ENCODE results near the gene DMC1. TPM values are rescaled to one million over a fixed set of nuclear protein-coding genes. Genes with fewer than 3 reads are reported as not detected.

Gene DMC1
- total RNA-seq, 1 donor from 2014 or later: 3.7 TPM

- H3K9me3 ChIP-seq (ENCODE audit: control insufficient read depth in 3 of 3, low read length in 3 of 3): no peaks in the 10 kb centered on the region
- H3K9ac ChIP-seq (ENCODE audit: low read depth in 1 of 3, low read length in 3 of 3): peak overlapping the region; percentile 99 to 100 (median 100)
- peak overlapping the region; percentile 94 to 97 (median 95) for H3K4me3 ChIP-seq (ENCODE audit: low read length in 3 of 3)
- H3K36me3 ChIP-seq (ENCODE audit: control insufficient read depth in 3 of 3, insufficient read depth in 3 of 3, low read length in 3 of 3): peaks cover 9 to 19% (median 11%) of the 10 kb centered on the region in 3 donors
- H3K4me1 ChIP-seq (ENCODE audit: control insufficient read depth in 3 of 3, insufficient read depth in 3 of 3, low read length in 3 of 3): peaks cover 21 to 42% (median 29%) of the 10 kb centered on the region in 3 donors
- H3K27me3 ChIP-seq (ENCODE audit: control insufficient read depth in 3 of 3, insufficient read depth in 3 of 3, low read length in 3 of 3): no peaks in the 10 kb centered on the region
- peak overlapping the region; percentile 100 for H3K27ac ChIP-seq (ENCODE audit: low read depth, low read length)
These were observed 65.0 kb downstream of the DMC1 start for GRCh38 chr22:38504731-38505540.

GRCh38 chr22:38503021-38503420, 67.0 kb downstream of the DMC1 start:
- peaks cover 27 to 38% (median 28%) of the 10 kb centered on the region in 3 donors for H3K36me3 ChIP-seq (ENCODE audit: control insufficient read depth in 3 of 3, insufficient read depth in 3 of 3, low read length in 3 of 3)
- peak overlapping the region in 2 of 3 donors; percentile 35 to 100 for H3K9ac ChIP-seq (ENCODE audit: low read depth in 1 of 3, low read length in 3 of 3)
- no peaks in the 10 kb centered on the region for H3K9me3 ChIP-seq (ENCODE audit: control insufficient read depth in 3 of 3, low read length in 3 of 3)
- H3K27me3 ChIP-seq (ENCODE audit: control insufficient read depth in 3 of 3, insufficient read depth in 3 of 3, low read length in 3 of 3): no peaks in the 10 kb centered on the region
- H3K4me3 ChIP-seq (ENCODE audit: low read length in 3 of 3): peak overlapping the region in 2 of 3 donors; percentile 94 to 97
- H3K27ac ChIP-seq (ENCODE audit: low read depth, low read length): no peak overlapping the region
- H3K4me1 ChIP-seq (ENCODE audit: control insufficient read depth in 3 of 3, insufficient read depth in 3 of 3, low read length in 3 of 3): peaks cover 21 to 42% (median 29%) of the 10 kb centered on the region in 3 donors

GRCh38 chr22:38501797-38502672, 67.9 kb downstream of the DMC1 start:
- H3K9ac ChIP-seq (ENCODE audit: low read depth in 1 of 3, low read length in 3 of 3): no peak overlapping the region
- peaks cover 21 to 39% (median 29%) of the 10 kb centered on the region in 3 donors for H3K4me1 ChIP-seq (ENCODE audit: control insufficient read depth in 3 of 3, insufficient read depth in 3 of 3, low read length in 3 of 3)
- no peak overlapping the region for H3K27ac ChIP-seq (ENCODE audit: low read depth, low read length)
- H3K4me3 ChIP-seq (ENCODE audit: low read length in 3 of 3): peak overlapping the region in 1 of 3 donors; percentile 8
- H3K36me3 ChIP-seq (ENCODE audit: control insufficient read depth in 3 of 3, insufficient read depth in 3 of 3, low read length in 3 of 3): peaks cover 36 to 48% (median 38%) of the 10 kb centered on the region in 3 donors
- H3K9me3 ChIP-seq (ENCODE audit: control insufficient read depth in 3 of 3, low read length in 3 of 3): no peaks in the 10 kb centered on the region
- no peaks in the 10 kb centered on the region for H3K27me3 ChIP-seq (ENCODE audit: control insufficient read depth in 3 of 3, insufficient read depth in 3 of 3, low read length in 3 of 3)

DNA sequence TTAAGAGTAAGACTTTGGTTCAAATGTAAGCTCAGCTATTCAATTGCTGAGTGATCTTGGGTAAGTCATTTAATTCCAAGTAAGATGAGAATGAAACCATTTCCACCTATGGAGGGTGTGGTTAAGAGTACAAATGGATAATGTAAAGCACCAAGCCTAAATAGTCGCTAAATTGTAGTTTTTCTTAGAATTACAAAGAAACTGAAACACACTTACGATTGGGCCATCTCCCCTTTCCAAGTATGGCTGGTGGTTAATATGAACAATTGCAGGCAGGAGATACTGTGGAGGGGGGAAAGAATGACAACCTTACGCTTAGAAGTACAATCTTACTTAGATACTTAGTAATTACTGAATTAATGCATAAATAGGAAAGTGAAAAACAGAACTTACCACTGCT, 72.1 kb downstream of the DMC1 start:
- H3K4me1 ChIP-seq (ENCODE audit: control insufficient read depth in 3 of 3, insufficient read depth in 3 of 3, low read length in 3 of 3): peaks cover 5 to 13% (median 11%) of the 10 kb centered on the region in 3 donors
- peaks cover 68 to 83% (median 72%) of the 10 kb centered on the region in 3 donors for H3K36me3 ChIP-seq (ENCODE audit: control insufficient read depth in 3 of 3, insufficient read depth in 3 of 3, low read length in 3 of 3)
- H3K27me3 ChIP-seq (ENCODE audit: control insufficient read depth in 3 of 3, insufficient read depth in 3 of 3, low read length in 3 of 3): no peaks in the 10 kb centered on the region
- H3K9me3 ChIP-seq (ENCODE audit: control insufficient read depth in 3 of 3, low read length in 3 of 3): no peaks in the 10 kb centered on the region
- H3K9ac ChIP-seq (ENCODE audit: low read depth in 1 of 3, low read length in 3 of 3): no peak overlapping the region
- no peak overlapping the region for H3K27ac ChIP-seq (ENCODE audit: low read depth, low read length)
- no peak overlapping the region for H3K4me3 ChIP-seq (ENCODE audit: low read length in 3 of 3)

GRCh38 chr22:38494939-38495338, 75.0 kb downstream of the DMC1 start:
- H3K9ac ChIP-seq (ENCODE audit: low read depth in 1 of 3, low read length in 3 of 3): no peak overlapping the region
- H3K9me3 ChIP-seq (ENCODE audit: control insufficient read depth in 3 of 3, low read length in 3 of 3): no peaks in the 10 kb centered on the region
- H3K4me1 ChIP-seq (ENCODE audit: control insufficient read depth in 3 of 3, insufficient read depth in 3 of 3, low read length in 3 of 3): peaks cover 3 to 10% (median 5%) of the 10 kb centered on the region in 3 donors
- H3K36me3 ChIP-seq (ENCODE audit: control insufficient read depth in 3 of 3, insufficient read depth in 3 of 3, low read length in 3 of 3): peaks cover 85 to 94% (median 94%) of the 10 kb centered on the region in 3 donors
- H3K27ac ChIP-seq (ENCODE audit: low read depth, low read length): no peak overlapping the region
- H3K27me3 ChIP-seq (ENCODE audit: control insufficient read depth in 3 of 3, insufficient read depth in 3 of 3, low read length in 3 of 3): no peaks in the 10 kb centered on the region
- H3K4me3 ChIP-seq (ENCODE audit: low read length in 3 of 3): no peak overlapping the region

- Histone ChIP-seq H3K27me3 (ENCODE audit: control insufficient read depth in 3 of 3, insufficient read depth in 3 of 3, low read length in 3 of 3) (no peaks in the 10 kb centered on the region), H3K27ac (ENCODE audit: low read depth, low read length) (no peak overlapping the region), H3K4me1 (ENCODE audit: control insufficient read depth in 3 of 3, insufficient read depth in 3 of 3, low read length in 3 of 3) (peaks cover 3 to 10% (median 5%) of the 10 kb centered on the region in 3 donors), H3K36me3 (ENCODE audit: control insufficient read depth in 3 of 3, insufficient read depth in 3 of 3, low read length in 3 of 3) (peaks cover 87 to 94% (median 94%) of the 10 kb centered on the region in 3 donors), H3K4me3 (ENCODE audit: low read length in 3 of 3) (no peak overlapping the region), H3K9me3 (ENCODE audit: control insufficient read depth in 3 of 3, low read length in 3 of 3) (no peaks in the 10 kb centered on the region), H3K9ac (ENCODE audit: low read depth in 1 of 3, low read length in 3 of 3) (no peak overlapping the region)
These were observed 75.5 kb downstream of the DMC1 start for GRCh38 chr22:38494498-38494897.

GRCh38 chr22:38491707-38492348, 78.2 kb downstream of the DMC1 start:
- no peak overlapping the region for H3K9ac ChIP-seq (ENCODE audit: low read depth in 1 of 3, low read length in 3 of 3)
- H3K9me3 ChIP-seq (ENCODE audit: control insufficient read depth in 3 of 3, low read length in 3 of 3): no peaks in the 10 kb centered on the region
- no peak overlapping the region for H3K27ac ChIP-seq (ENCODE audit: low read depth, low read length)
- no peak overlapping the region for H3K4me3 ChIP-seq (ENCODE audit: low read length in 3 of 3)
- no peaks in the 10 kb centered on the region for H3K27me3 ChIP-seq (ENCODE audit: control insufficient read depth in 3 of 3, insufficient read depth in 3 of 3, low read length in 3 of 3)
- H3K36me3 ChIP-seq (ENCODE audit: control insufficient read depth in 3 of 3, insufficient read depth in 3 of 3, low read length in 3 of 3): peaks cover 80 to 92% (median 90%) of the 10 kb centered on the region in 3 donors
- H3K4me1 ChIP-seq (ENCODE audit: control insufficient read depth in 3 of 3, insufficient read depth in 3 of 3, low read length in 3 of 3): peaks cover 3 to 10% (median 10%) of the 10 kb centered on the region in 3 donors

DNA sequence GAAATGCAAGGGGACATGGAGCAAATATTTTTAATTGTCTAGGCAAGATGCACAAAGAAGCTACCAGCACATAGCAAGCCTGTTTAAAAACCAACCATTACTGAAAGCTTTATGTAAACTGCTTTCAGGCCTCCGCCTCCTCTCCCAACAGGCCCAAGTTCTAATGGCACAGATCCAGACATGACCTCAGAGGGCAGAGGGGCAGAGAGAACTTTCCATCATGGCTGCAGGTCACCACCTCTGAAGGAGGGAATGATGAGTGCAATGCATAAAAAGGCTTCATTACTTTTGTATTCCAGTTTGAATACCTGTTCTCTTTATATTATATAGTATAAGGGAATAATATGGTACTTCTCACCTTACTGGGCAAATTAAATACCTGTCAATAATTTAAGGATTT, 79.1 kb downstream of the DMC1 start:
- Histone ChIP-seq H3K9me3 (ENCODE audit: control insufficient read depth in 3 of 3, low read length in 3 of 3) (no peaks in the 10 kb centered on the region), H3K9ac (ENCODE audit: low read depth in 1 of 3, low read length in 3 of 3) (no peak overlapping the region), H3K27ac (ENCODE audit: low read depth, low read length) (peak overlapping the region; percentile 54), H3K27me3 (ENCODE audit: control insufficient read depth in 3 of 3, insufficient read depth in 3 of 3, low read length in 3 of 3) (no peaks in the 10 kb centered on the region), H3K4me1 (ENCODE audit: control insufficient read depth in 3 of 3, insufficient read depth in 3 of 3, low read length in 3 of 3) (peaks cover 3 to 12% (median 10%) of the 10 kb centered on the region in 3 donors), H3K4me3 (ENCODE audit: low read length in 3 of 3) (no peak overlapping the region), H3K36me3 (ENCODE audit: control insufficient read depth in 3 of 3, insufficient read depth in 3 of 3, low read length in 3 of 3) (peaks cover 80 to 92% (median 90%) of the 10 kb centered on the region in 3 donors)

DNA sequence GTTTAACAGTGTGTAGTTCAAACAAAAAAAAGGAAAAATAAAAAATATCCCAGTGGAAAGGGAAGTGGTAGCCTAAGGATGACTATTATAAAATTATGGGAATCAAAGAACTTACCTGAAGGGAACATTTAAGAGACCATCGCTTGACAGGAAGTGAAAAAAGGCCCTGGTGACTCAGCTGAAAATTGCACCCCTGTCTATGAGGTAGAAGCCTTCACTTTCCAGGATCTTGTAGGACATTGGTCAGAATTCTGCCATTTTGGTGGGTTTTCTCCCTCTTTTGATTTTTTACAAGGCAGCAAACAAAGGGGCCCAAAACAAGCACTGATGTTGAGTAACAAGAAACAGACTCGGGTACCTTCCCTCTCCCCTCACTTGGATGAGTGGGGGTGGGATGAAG, 79.5 kb downstream of the DMC1 start:
- H3K9me3 ChIP-seq (ENCODE audit: control insufficient read depth in 3 of 3, low read length in 3 of 3): no peaks in the 10 kb centered on the region
- peak overlapping the region; percentile 54 for H3K27ac ChIP-seq (ENCODE audit: low read depth, low read length)
- no peak overlapping the region for H3K4me3 ChIP-seq (ENCODE audit: low read length in 3 of 3)
- peaks cover 79 to 91% (median 88%) of the 10 kb centered on the region in 3 donors for H3K36me3 ChIP-seq (ENCODE audit: control insufficient read depth in 3 of 3, insufficient read depth in 3 of 3, low read length in 3 of 3)
- H3K9ac ChIP-seq (ENCODE audit: low read depth in 1 of 3, low read length in 3 of 3): no peak overlapping the region
- peaks cover 3 to 13% (median 10%) of the 10 kb centered on the region in 3 donors for H3K4me1 ChIP-seq (ENCODE audit: control insufficient read depth in 3 of 3, insufficient read depth in 3 of 3, low read length in 3 of 3)
- H3K27me3 ChIP-seq (ENCODE audit: control insufficient read depth in 3 of 3, insufficient read depth in 3 of 3, low read length in 3 of 3): no peaks in the 10 kb centered on the region

Measured in skeletal muscle tissue (tissue), 4 donors.